Activated CD8-positive, alpha-beta memory T cell treated with anti-CD3 and anti-CD28 coated beads for 48 hours (primary cell): Measurements from ENCODE around the gene PEX10.

Source experiments
- DNase-seq, 3 experiments: peaks; one replicate each; pipeline ENCODE4 v3.0.0-alpha.2; 2020; ENCODE audit warnings: low read depth in 2 of 3, low spot score in 2 of 3

Gene PEX10

GRCh38 chr1:2389644-2390043, 22.7 kb downstream of the PEX10 start:
- no peak for DNase-seq

GRCh38 chr1:2388004-2388913, 24.1 kb downstream of the PEX10 start:
- no peak for DNase-seq

GRCh38 chr1:2386636-2387611, 25.4 kb downstream of the PEX10 start:
- no peak for DNase-seq

- DNase-seq = no peak
Measured at GRCh38 chr1:2385606-2386280, 26.6 kb downstream of the PEX10 start.

GRCh38 chr1:2384941-2385481, 27.4 kb downstream of the PEX10 start:
- DNase-seq = no peak

GRCh38 chr1:2384130-2384860, 28.1 kb downstream of the PEX10 start:
- no peak for DNase-seq

GRCh38 chr1:2383576-2383975, 28.8 kb downstream of the PEX10 start:
- no peak for DNase-seq

GRCh38 chr1:2382621-2383361, 29.6 kb downstream of the PEX10 start:
- no peak for DNase-seq

- DNase-seq = peak; percentile 28 to 71 (median 40)
Measured at GRCh38 chr1:2381741-2382620, 30.4 kb downstream of the PEX10 start.

- no peak for DNase-seq
Measured at GRCh38 chr1:2380816-2381591, 31.4 kb downstream of the PEX10 start.

GRCh38 chr1:2379733-2380404, 32.5 kb downstream of the PEX10 start:
- no peak for DNase-seq

GRCh38 chr1:2378956-2379732, 33.2 kb downstream of the PEX10 start:
- no peak for DNase-seq

- no peak for DNase-seq
Measured at GRCh38 chr1:2378441-2378851, 33.9 kb downstream of the PEX10 start.

GRCh38 chr1:2377751-2378440, 34.5 kb downstream of the PEX10 start:
- DNase-seq = no peak

- DNase-seq = no peak
Measured at GRCh38 chr1:2376931-2377672, 35.3 kb downstream of the PEX10 start.
